HepG2 (cell line): ENCODE data around the gene PHF5A. TPM values are rescaled to one million over a fixed set of nuclear protein-coding genes. Genes with fewer than 3 reads are reported as not detected.

ENCODE experiments used
- CC2D1A ChIP-seq: sonication (generic); formaldehyde crosslinking; IDR thresholded peaks from 2 replicates; pipeline ENCODE4 v1.8.1; 2023; ENCODE audit warnings: mild to moderate bottlenecking, missing genetic modification reagents
- MTERF4 ChIP-seq: sonication (generic); formaldehyde crosslinking; IDR thresholded peaks from 2 replicates; pipeline ENCODE4 v1.8.0; 2023; ENCODE audit warnings: mild to moderate bottlenecking, missing genetic modification reagents
- NFYC ChIP-seq: IDR thresholded peaks from 2 replicates; pipeline ENCODE4 v1.6.1; 2016; ENCODE audit warnings: missing genetic modification reagents, missing compliant biosample characterization
- RARA ChIP-seq: IDR thresholded peaks from 2 replicates; pipeline ENCODE4 v1.6.1; 2016; ENCODE audit warnings: missing genetic modification reagents, missing compliant biosample characterization
- YEATS4 ChIP-seq: sonication (generic); formaldehyde crosslinking; IDR thresholded peaks from 2 replicates; pipeline ENCODE4 v1.4.0; 2020; ENCODE audit warnings: missing genetic modification reagents, borderline replicate concordance
- ZNF546 ChIP-seq: sonication (generic); formaldehyde crosslinking; conservative IDR thresholded peaks from 2 replicates; pipeline ENCODE4 v1.8.1; 2023; ENCODE audit warnings: mild to moderate bottlenecking, missing genetic modification reagents
- ZNF709 ChIP-seq: sonication (generic); formaldehyde crosslinking; IDR thresholded peaks from 2 replicates; pipeline ENCODE4 v1.5.0; 2020; ENCODE audit warnings: mild to moderate bottlenecking, missing genetic modification reagents
- ZNF883 ChIP-seq: sonication (generic); formaldehyde crosslinking; IDR thresholded peaks from 2 replicates; pipeline ENCODE4 v1.5.1; 2020; ENCODE audit warnings: mild to moderate bottlenecking, missing genetic modification reagents; ENCODE audit errors: not compliant biosample characterization
- polyA plus RNA-seq, 8 experiments: library from polyadenylated mRNA; depleted of rRNA in 3 of 8; stranded (reverse) in 7 of 8; unstranded in 1 of 8; fragments of >200 nt; fragmentation: Illumina TruSeq in 4 of 8; extraction: Trizol in 4 of 8; gene quantifications; 2 replicates each; pipeline versions ENCODE4 v1.2.1 to v1.2.3, GENCODE V29; 2011 to 2016; ENCODE audit warnings: low read depth in 4 of 8, missing spikeins in 1 of 8, mixed read lengths in 1 of 8; ENCODE audit not compliant: insufficient read depth in 1 of 8
- total RNA-seq, 5 experiments: library from RNA; depleted of rRNA; stranded (reverse); fragments of >200 nt; fragmentation: Illumina TruSeq; extraction: Trizol; gene quantifications; 2 replicates each; pipeline ENCODE4 v1.2.3, GENCODE V29; 2016; ENCODE audit warnings: low read depth in 1 of 5
- TF ChIP-seq, protein P1 (sequence below): sonication (generic); formaldehyde crosslinking; IDR thresholded peaks from 2 replicates; pipeline ENCODE4 v1.4.0; 2020; ENCODE audit warnings: missing genetic modification reagents, borderline replicate concordance
- TF ChIP-seq, protein P2 (sequence below), 2 experiments: sonication (generic) in 1 of 2; formaldehyde crosslinking in 1 of 2; IDR thresholded peaks; 2 replicates each; pipeline versions ENCODE4 v1.6.1 to v1.9.0; 2014 to 2022; ENCODE audit warnings: antibody characterized with exemption in 1 of 2, borderline replicate concordance in 1 of 2, inconsistent platforms in 1 of 2, low read depth in 1 of 2, missing genetic modification reagents in 1 of 2

Gene PHF5A
- total and polyA plus RNA-seq, 2 of the 13 experiments (the other 11 are each of a cell fraction or from before 2014, with no cell fraction given), result 56.6 to 105 TPM

DNA sequence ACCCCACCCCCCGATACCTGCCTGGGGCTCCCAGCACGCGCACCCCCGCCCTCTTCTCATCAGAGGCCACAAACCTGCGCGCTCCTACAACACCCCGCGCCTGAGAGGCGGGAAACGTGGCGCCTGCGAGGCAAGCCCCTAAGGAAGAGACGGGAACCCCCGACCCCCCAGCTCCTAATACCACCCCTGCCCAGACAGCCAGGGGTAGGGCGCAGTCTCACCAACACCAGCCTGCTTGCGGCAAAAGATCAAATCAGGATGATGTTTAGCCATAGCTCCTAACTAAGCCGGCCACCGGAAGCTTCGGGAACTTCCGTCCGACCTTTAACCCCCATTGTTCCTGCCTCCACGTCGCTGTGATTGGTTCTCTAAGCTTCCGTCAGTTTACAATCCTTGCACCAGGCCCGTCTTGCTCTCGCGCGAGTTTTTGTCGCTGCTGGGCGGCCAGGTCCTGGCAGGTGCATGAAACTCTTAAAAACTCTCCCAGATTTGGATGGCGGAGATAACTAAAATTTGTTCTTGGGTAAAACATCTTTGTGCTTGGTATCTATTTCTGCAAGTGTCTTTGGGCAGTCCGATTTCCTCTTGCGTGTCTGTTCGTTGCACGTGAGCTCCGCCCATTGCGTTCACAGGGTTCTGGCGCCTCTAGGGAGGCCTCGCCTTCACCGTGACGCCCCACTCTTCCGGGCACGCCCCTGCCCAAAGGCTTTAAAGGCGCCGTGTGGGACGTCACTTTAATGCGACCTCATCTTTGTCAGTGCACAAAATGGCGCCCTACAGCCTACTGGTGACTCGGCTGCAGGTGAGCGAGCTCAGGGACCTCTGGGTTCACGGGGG lies at the start of gene PHF5A, which contains the start of gene ACO2 (continued):
- TF ChIP-seq, protein P1, sequence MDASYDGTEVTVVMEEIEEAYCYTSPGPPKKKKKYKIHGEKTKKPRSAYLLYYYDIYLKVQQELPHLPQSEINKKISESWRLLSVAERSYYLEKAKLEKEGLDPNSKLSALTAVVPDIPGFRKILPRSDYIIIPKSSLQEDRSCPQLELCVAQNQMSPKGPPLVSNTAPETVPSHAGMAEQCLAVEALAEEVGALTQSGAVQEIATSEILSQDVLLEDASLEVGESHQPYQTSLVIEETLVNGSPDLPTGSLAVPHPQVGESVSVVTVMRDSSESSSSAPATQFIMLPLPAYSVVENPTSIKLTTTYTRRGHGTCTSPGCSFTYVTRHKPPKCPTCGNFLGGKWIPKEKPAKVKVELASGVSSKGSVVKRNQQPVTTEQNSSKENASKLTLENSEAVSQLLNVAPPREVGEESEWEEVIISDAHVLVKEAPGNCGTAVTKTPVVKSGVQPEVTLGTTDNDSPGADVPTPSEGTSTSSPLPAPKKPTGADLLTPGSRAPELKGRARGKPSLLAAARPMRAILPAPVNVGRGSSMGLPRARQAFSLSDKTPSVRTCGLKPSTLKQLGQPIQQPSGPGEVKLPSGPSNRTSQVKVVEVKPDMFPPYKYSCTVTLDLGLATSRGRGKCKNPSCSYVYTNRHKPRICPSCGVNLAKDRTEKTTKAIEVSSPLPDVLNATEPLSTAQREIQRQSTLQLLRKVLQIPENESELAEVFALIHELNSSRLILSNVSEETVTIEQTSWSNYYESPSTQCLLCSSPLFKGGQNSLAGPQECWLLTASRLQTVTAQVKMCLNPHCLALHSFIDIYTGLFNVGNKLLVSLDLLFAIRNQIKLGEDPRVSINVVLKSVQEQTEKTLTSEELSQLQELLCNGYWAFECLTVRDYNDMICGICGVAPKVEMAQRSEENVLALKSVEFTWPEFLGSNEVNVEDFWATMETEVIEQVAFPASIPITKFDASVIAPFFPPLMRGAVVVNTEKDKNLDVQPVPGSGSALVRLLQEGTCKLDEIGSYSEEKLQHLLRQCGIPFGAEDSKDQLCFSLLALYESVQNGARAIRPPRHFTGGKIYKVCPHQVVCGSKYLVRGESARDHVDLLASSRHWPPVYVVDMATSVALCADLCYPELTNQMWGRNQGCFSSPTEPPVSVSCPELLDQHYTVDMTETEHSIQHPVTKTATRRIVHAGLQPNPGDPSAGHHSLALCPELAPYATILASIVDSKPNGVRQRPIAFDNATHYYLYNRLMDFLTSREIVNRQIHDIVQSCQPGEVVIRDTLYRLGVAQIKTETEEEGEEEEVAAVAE (CRISPR knock-in tag), result peak; percentile 75; the same call in 1 of the 2 replicates
- TF ChIP-seq ZNF883 (CRISPR knock-in tag), result peak; percentile 77
- peak; percentile 90 for TF ChIP-seq NFYC (CRISPR knock-in tag)
- TF ChIP-seq MTERF4 (CRISPR knock-in tag), result no peak
- TF ChIP-seq ZNF709 (CRISPR knock-in tag), result peak; percentile 77; the same call in 1 of the 2 replicates
- no peak for TF ChIP-seq CC2D1A (CRISPR knock-in tag)
- TF ChIP-seq, protein P2, sequence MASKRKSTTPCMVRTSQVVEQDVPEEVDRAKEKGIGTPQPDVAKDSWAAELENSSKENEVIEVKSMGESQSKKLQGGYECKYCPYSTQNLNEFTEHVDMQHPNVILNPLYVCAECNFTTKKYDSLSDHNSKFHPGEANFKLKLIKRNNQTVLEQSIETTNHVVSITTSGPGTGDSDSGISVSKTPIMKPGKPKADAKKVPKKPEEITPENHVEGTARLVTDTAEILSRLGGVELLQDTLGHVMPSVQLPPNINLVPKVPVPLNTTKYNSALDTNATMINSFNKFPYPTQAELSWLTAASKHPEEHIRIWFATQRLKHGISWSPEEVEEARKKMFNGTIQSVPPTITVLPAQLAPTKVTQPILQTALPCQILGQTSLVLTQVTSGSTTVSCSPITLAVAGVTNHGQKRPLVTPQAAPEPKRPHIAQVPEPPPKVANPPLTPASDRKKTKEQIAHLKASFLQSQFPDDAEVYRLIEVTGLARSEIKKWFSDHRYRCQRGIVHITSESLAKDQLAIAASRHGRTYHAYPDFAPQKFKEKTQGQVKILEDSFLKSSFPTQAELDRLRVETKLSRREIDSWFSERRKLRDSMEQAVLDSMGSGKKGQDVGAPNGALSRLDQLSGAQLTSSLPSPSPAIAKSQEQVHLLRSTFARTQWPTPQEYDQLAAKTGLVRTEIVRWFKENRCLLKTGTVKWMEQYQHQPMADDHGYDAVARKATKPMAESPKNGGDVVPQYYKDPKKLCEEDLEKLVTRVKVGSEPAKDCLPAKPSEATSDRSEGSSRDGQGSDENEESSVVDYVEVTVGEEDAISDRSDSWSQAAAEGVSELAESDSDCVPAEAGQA (IDR thresholded peaks at IDR 0.05; ENCODE audit: low read depth), result peak; percentile 89
- TF ChIP-seq, protein P2 (CRISPR knock-in tag; IDR thresholded peaks at IDR 0.05; ENCODE audit: borderline replicate concordance), result no peak
- TF ChIP-seq YEATS4 (CRISPR knock-in tag), result peak; percentile 74; the same call in 1 of the 2 replicates
- peak; percentile 78; the same call in 1 of the 2 replicates for TF ChIP-seq ZNF546 (CRISPR knock-in tag)
- TF ChIP-seq RARA, result peak; percentile 51; the same call in 1 of the 2 replicates
